ENCODE measurements around the gene AQP2. TPM values are rescaled to one million over a fixed set of nuclear protein-coding genes. Genes with fewer than 3 reads are reported as not detected.
"Not testable (repeated sequence)": the region's sequence is repeated elsewhere in the genome, so short reads cannot be mapped to it uniquely, and the experiment has no call there.

AQP2 gene
- total RNA-seq, 1 experiment from 2014 or later = not detected

GRCh38 chr12:49987625-49988303 is 37.2 kb downstream of the AQP2 start:
- BruUV-seq (replicated peaks) = no TSS peak

GRCh38 chr12:49989400-49989799 is 38.9 kb downstream of the AQP2 start:
- H3K27me3 ChIP-seq (replicated peaks; ENCODE audit: control insufficient read depth, insufficient read depth, low read length); intact Hi-C loops (cut with micrococcal nuclease; ENCODE audit: unreplicated experiment); H3K9me3 Mint-ChIP-seq (ENCODE audit: unreplicated experiment); DNase-seq; H3K4me1 ChIP-seq; POLR2A ChIA-PET; H3K4me1 Mint-ChIP-seq (ENCODE audit: low read depth, unreplicated experiment); H3K9me3 ChIP-seq; H3K4me3 ChIP-seq (ENCODE audit: low read depth, low read length); H3K4me3 Mint-ChIP-seq (ENCODE audit: unreplicated experiment); H3K36me3 ChIP-seq (ENCODE audit: control insufficient read depth, insufficient read depth, low read length); H3K27ac Mint-ChIP-seq (ENCODE audit: unreplicated experiment); H3K27me3 Mint-ChIP-seq (ENCODE audit: insufficient read depth, unreplicated experiment): not testable (repeated sequence)
- CTCF ChIA-PET = interaction anchor here (0.8 kb wide), 1 partner anchor 122 kb away, joined by 3 read pairs; no protein-coding TSS in a partner anchor
- peaks cover 73% of the 10 kb centered on the region for H3K36me3 Mint-ChIP-seq (ENCODE audit: insufficient read depth, unreplicated experiment)
- BruUV-seq (replicated peaks) = TSS peak; percentile 73

More at GRCh38 chr12:49987625-49988303, 37.2 kb downstream of the AQP2 start:
- H3K36me3 ChIP-seq (ENCODE audit: control insufficient read depth, insufficient read depth, low read length) = no peaks in the 10 kb centered on the region; the same call in 1 of the 2 replicates
- DNase-seq = no peak
- H3K36me3 Mint-ChIP-seq (ENCODE audit: insufficient read depth, unreplicated experiment) = peaks cover 64% of the 10 kb centered on the region
- no peaks in the 10 kb centered on the region for H3K9me3 ChIP-seq
- CTCF ChIA-PET = interaction anchor here (1.4 kb wide), 1 partner anchor 22 kb away, joined by 3 read pairs; no protein-coding TSS in a partner anchor
- H3K27me3 Mint-ChIP-seq (ENCODE audit: insufficient read depth, unreplicated experiment) = no peaks in the 10 kb centered on the region
- no peaks in the 10 kb centered on the region for H3K27me3 ChIP-seq (replicated peaks; ENCODE audit: control insufficient read depth, insufficient read depth, low read length)
- no peaks in the 10 kb centered on the region for H3K4me1 ChIP-seq
- TF ChIP-seq, protein P1, sequence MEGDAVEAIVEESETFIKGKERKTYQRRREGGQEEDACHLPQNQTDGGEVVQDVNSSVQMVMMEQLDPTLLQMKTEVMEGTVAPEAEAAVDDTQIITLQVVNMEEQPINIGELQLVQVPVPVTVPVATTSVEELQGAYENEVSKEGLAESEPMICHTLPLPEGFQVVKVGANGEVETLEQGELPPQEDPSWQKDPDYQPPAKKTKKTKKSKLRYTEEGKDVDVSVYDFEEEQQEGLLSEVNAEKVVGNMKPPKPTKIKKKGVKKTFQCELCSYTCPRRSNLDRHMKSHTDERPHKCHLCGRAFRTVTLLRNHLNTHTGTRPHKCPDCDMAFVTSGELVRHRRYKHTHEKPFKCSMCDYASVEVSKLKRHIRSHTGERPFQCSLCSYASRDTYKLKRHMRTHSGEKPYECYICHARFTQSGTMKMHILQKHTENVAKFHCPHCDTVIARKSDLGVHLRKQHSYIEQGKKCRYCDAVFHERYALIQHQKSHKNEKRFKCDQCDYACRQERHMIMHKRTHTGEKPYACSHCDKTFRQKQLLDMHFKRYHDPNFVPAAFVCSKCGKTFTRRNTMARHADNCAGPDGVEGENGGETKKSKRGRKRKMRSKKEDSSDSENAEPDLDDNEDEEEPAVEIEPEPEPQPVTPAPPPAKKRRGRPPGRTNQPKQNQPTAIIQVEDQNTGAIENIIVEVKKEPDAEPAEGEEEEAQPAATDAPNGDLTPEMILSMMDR (IDR thresholded peaks at IDR 0.05; ENCODE audit: insufficient read depth in 1 of 2, low read depth in 1 of 2, low read length in 1 of 2, severe bottlenecking in 1 of 2, unreplicated experiment in 1 of 2) = no peak
- H3K4me1 Mint-ChIP-seq (ENCODE audit: low read depth, unreplicated experiment) = no peaks in the 10 kb centered on the region
- POLR2A ChIA-PET = no interaction called here
- H3K4me3 ChIP-seq (ENCODE audit: low read depth, low read length) = no peak overlapping the region
- intact Hi-C loops (cut with micrococcal nuclease; ENCODE audit: unreplicated experiment) = no loop called here
- no peak overlapping the region for H3K4me3 Mint-ChIP-seq (ENCODE audit: unreplicated experiment)
- no peaks in the 10 kb centered on the region for H3K9me3 Mint-ChIP-seq (ENCODE audit: unreplicated experiment)
- no peak overlapping the region for H3K27ac Mint-ChIP-seq (ENCODE audit: unreplicated experiment)

DNA sequence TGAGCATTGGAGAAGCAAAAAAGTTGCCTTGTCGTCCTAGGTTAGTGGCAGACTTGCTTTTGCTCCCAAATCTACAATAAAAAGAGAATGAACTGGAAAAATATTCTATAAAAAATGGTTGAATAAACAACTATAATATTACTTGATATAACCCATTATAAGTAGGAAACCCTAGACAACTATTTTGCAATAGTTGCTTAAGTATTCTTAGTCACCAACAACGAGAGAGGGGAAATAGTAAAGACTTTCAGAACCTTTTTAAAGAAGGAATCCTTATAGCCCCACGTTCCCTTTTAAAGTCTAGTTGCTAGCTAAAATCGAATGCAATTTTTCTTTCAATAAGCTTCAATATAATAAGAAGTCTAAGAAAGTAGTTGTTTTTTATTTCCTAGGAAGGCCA is 39.7 kb downstream of the AQP2 start:
- no peaks in the 10 kb centered on the region for H3K9me3 Mint-ChIP-seq (ENCODE audit: unreplicated experiment)
- H3K4me3 Mint-ChIP-seq (ENCODE audit: unreplicated experiment) = no peak overlapping the region
- H3K27me3 ChIP-seq (replicated peaks; ENCODE audit: control insufficient read depth, insufficient read depth, low read length) = no peaks in the 10 kb centered on the region
- H3K4me1 Mint-ChIP-seq (ENCODE audit: low read depth, unreplicated experiment) = no peaks in the 10 kb centered on the region
- no peak overlapping the region for H3K4me3 ChIP-seq (ENCODE audit: low read depth, low read length)
- POLR2A ChIA-PET = no interaction called here
- H3K27me3 Mint-ChIP-seq (ENCODE audit: insufficient read depth, unreplicated experiment) = no peaks in the 10 kb centered on the region
- H3K4me1 ChIP-seq = no peaks in the 10 kb centered on the region
- peaks cover 82% of the 10 kb centered on the region for H3K36me3 Mint-ChIP-seq (ENCODE audit: insufficient read depth, unreplicated experiment)
- no TSS peak for BruUV-seq (replicated peaks)
- H3K36me3 ChIP-seq (ENCODE audit: control insufficient read depth, insufficient read depth, low read length) = peaks cover 1% of the 10 kb centered on the region; the same call in 1 of the 2 replicates
- no peak overlapping the region for H3K27ac Mint-ChIP-seq (ENCODE audit: unreplicated experiment)
- CTCF ChIA-PET = interaction anchor here (0.8 kb wide), 1 partner anchor 123 kb away, joined by 3 read pairs; no protein-coding TSS in a partner anchor
- H3K9me3 ChIP-seq = no peaks in the 10 kb centered on the region
- TF ChIP-seq, protein P1 (IDR thresholded peaks at IDR 0.05; ENCODE audit: insufficient read depth in 1 of 2, low read depth in 1 of 2, low read length in 1 of 2, severe bottlenecking in 1 of 2, unreplicated experiment in 1 of 2) = no peak
- intact Hi-C loops (cut with micrococcal nuclease; ENCODE audit: unreplicated experiment) = no loop called here
- DNase-seq = no peak
